ENCODE results near the gene ADD3. TPM values are rescaled to one million over a fixed set of nuclear protein-coding genes. Genes with fewer than 3 reads are reported as not detected.
"Not testable (repeated sequence)": the region's sequence is repeated elsewhere in the genome, so short reads cannot be mapped to it uniquely, and the experiment has no call there.

The ADD3 gene
- total RNA-seq, 1 donor from 2014 or later: 57.4 TPM

DNA sequence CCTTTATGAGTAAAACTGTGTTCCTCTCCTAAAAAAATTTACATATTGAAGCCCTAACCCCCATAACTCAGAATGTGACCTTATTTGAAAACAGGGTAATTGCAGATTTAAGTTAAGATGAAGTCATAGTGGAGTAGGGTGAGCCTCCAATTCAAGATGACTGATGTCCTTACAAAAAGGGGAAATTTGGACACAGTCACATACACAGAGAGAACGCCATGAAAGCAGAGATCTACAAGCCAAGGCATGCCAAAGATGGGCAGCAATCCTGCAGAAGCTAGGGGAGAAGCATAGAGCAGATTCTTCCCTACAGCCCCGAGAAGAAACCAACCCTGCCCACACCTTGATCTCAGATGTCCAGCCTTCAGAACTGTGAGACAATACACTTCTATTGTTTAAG is 23.8 kb upstream of the ADD3 start:
- no peak for DNase-seq
- ATAC-seq: no peak
- Histone ChIP-seq H3K27ac (no peak overlapping the region), H3K4me1 (no peaks in the 10 kb centered on the region), H3K4me3 (no peak overlapping the region), H3K36me3 (no peaks in the 10 kb centered on the region), H3K9me3 (no peaks in the 10 kb centered on the region), H3K27me3 (no peaks in the 10 kb centered on the region)
- intact Hi-C loops (cut with DNase I): loop anchor here (10.0 kb wide), 1 partner anchor 99 kb away; no protein-coding TSS in a partner anchor
- TF ChIP-seq CTCF (IDR thresholded peaks at IDR 0.05): no peak

DNA sequence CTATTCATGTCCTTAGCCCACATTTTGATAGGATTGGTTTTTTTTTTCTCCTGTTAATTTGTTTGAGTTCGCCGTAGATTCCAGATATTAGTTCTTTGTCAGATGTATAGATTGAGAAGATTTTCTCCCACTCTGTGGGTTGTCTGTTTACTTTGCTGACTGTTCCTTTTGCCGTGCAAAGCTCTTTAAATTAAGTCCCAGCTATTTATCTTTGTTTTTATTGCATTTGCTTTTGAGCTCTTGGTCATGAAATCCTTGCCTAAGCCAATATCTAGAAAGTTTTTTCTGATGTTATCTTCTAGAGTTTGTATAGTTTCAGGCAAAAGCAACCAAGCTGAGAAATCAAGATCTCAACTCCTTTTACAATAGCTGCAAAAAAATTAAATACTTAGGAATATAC is 22.0 kb upstream of the ADD3 start:
- not testable (repeated sequence) for H3K36me3 ChIP-seq, H3K27me3 ChIP-seq, H3K4me1 ChIP-seq, ATAC-seq, H3K27ac ChIP-seq, H3K4me3 ChIP-seq, H3K9me3 ChIP-seq, DNase-seq
- intact Hi-C loops (cut with DNase I): loop anchor here (10.0 kb wide), 1 partner anchor 101 kb away; no protein-coding TSS in a partner anchor

GRCh38 chr10:109987452-109988211 is 20.2 kb upstream of the ADD3 start:
- ATAC-seq (peak; percentile 59), DNase-seq (no peak)
- H3K9me3 ChIP-seq: no peaks in the 10 kb centered on the region
- H3K27me3 ChIP-seq: no peaks in the 10 kb centered on the region
- H3K4me1 ChIP-seq: no peaks in the 10 kb centered on the region
- no peak overlapping the region for H3K4me3 ChIP-seq
- intact Hi-C loops (cut with DNase I): loop anchor here (10.0 kb wide), 1 partner anchor 103 kb away; no protein-coding TSS in a partner anchor
- no peak for TF ChIP-seq CTCF (IDR thresholded peaks at IDR 0.05)
- H3K36me3 ChIP-seq: no peaks in the 10 kb centered on the region
- H3K27ac ChIP-seq: no peak overlapping the region

- Histone ChIP-seq H3K4me1 (no peaks in the 10 kb centered on the region), H3K27me3 (no peaks in the 10 kb centered on the region), H3K9me3 (no peaks in the 10 kb centered on the region), H3K4me3 (no peak overlapping the region), H3K27ac (no peak overlapping the region), H3K36me3 (no peaks in the 10 kb centered on the region)
- intact Hi-C loops (cut with DNase I): loop anchor here (10.0 kb wide), 1 partner anchor 103 kb away; no protein-coding TSS in a partner anchor
- TF ChIP-seq CTCF (IDR thresholded peaks at IDR 0.05): no peak
- DNase-seq (no peak), ATAC-seq (no peak)
Observed at GRCh38 chr10:109988212-109988596, 19.6 kb upstream of the ADD3 start.

GRCh38 chr10:109991266-109991855 is 16.4 kb upstream of the ADD3 start:
- no peak overlapping the region for H3K4me3 ChIP-seq
- no peaks in the 10 kb centered on the region for H3K4me1 ChIP-seq
- H3K27me3 ChIP-seq: no peaks in the 10 kb centered on the region
- intact Hi-C loops (cut with DNase I): no loop called here
- no peaks in the 10 kb centered on the region for H3K36me3 ChIP-seq
- H3K27ac ChIP-seq: no peak overlapping the region
- ATAC-seq (no peak), DNase-seq (no peak)
- no peak for TF ChIP-seq CTCF (IDR thresholded peaks at IDR 0.05)
- no peaks in the 10 kb centered on the region for H3K9me3 ChIP-seq

GRCh38 chr10:109992485-109992884 is 15.3 kb upstream of the ADD3 start:
- Histone ChIP-seq H3K9me3 (no peaks in the 10 kb centered on the region), H3K27ac (no peak overlapping the region), H3K4me1 (no peaks in the 10 kb centered on the region), H3K36me3 (no peaks in the 10 kb centered on the region), H3K4me3 (no peak overlapping the region), H3K27me3 (no peaks in the 10 kb centered on the region)
- intact Hi-C loops (cut with DNase I): no loop called here
- no peak for DNase-seq
- no peak for TF ChIP-seq CTCF (IDR thresholded peaks at IDR 0.05)
- ATAC-seq: no peak
